MCF 10A (cell line): ENCODE data around the gene NR0B2. TPM values are rescaled to one million over a fixed set of nuclear protein-coding genes. Genes with fewer than 3 reads are reported as not detected.
"Not testable (repeated sequence)": the region's sequence is repeated elsewhere in the genome, so short reads cannot be mapped to it uniquely, and the experiment has no call there.

ENCODE experiments used
- BruUV-seq: library from RNA; stranded (reverse); fragments of 400-500 nt; replicated peaks from 2 replicates; lab custom pipeline; 2021; lab: Mats Ljungman, UMichigan
- CTCF ChIA-PET: fragments of 300-600 bp; sonication (Branson Sonifier 250); formaldehyde crosslinking; extraction: SDS; loops from one replicate; lab custom pipeline; 2021; ENCODE audit warnings: antibody characterized with exemption, inconsistent platforms; lab: Yijun Ruan, JAX
- POLR2A ChIA-PET: fragments of 300-600, 350-650 bp; sonication (Branson Sonifier 250); formaldehyde crosslinking; extraction: SDS; loops from one replicate; lab custom pipeline; 2020; ENCODE audit warnings: antibody characterized with exemption, inconsistent platforms; lab: Yijun Ruan, JAX
- DNase-seq: peaks from one replicate; pipeline ENCODE4 v3.0.0-alpha.2; 2018; ENCODE audit not compliant: unreplicated experiment
- H3K27ac Mint-ChIP-seq: one replicate; pipeline ENCODE4 v1.8.0; 2022; ENCODE audit warnings: mild to moderate bottlenecking, low read depth, mixed read lengths; ENCODE audit not compliant: unreplicated experiment
- H3K27me3 Mint-ChIP-seq: one replicate; pipeline ENCODE4 v1.8.0; 2022; ENCODE audit warnings: mixed read lengths; ENCODE audit not compliant: insufficient read depth, unreplicated experiment
- H3K36me3 Mint-ChIP-seq: one replicate; pipeline ENCODE4 v1.8.0; 2022; ENCODE audit warnings: mild to moderate bottlenecking, moderate library complexity, mixed read lengths; ENCODE audit not compliant: insufficient read depth, unreplicated experiment
- H3K4me1 Mint-ChIP-seq: one replicate; pipeline ENCODE4 v1.8.0; 2022; ENCODE audit warnings: mixed read lengths; ENCODE audit not compliant: insufficient read depth, unreplicated experiment
- H3K4me3 Mint-ChIP-seq: one replicate; pipeline ENCODE4 v1.8.0; 2022; ENCODE audit warnings: mild to moderate bottlenecking, moderate library complexity, mixed read lengths; ENCODE audit not compliant: unreplicated experiment
- H3K9me3 Mint-ChIP-seq: one replicate; pipeline ENCODE4 v1.8.0; 2022; ENCODE audit warnings: mixed read lengths; ENCODE audit not compliant: unreplicated experiment
- intact Hi-C: fragments of 100-400 bp; cut with micrococcal nuclease; formaldehyde crosslinking; loops from 2 replicates; pipeline ENCODE4 v1.14.1; 2022
- total RNA-seq: library from RNA; stranded (reverse); gene quantifications from 2 replicates; pipeline ENCODE4 v1.2.3, GENCODE V29; 2022
- TF ChIP-seq, protein P1 (sequence below): fragments of 200-600 bp; IDR thresholded peaks from one replicate; pipeline ENCODE4 v1.8.0; 2022; ENCODE audit warnings: antibody characterized with exemption, mild to moderate bottlenecking; ENCODE audit not compliant: unreplicated experiment

NR0B2 gene
- total RNA-seq, 1 experiment from 2014 or later: not detected

- H3K36me3 Mint-ChIP-seq: peaks cover 73% of the 10 kb centered on the region
- H3K27ac Mint-ChIP-seq: peak overlapping the region; percentile 54
- ChIA-PET POLR2A (interaction anchor here (0.7 to 1.6 kb wide), 4 partner anchors 10 to 770 kb away, joined by 3 to 7 read pairs (median 4); partner anchors contain the start of gene KDF1), CTCF (interaction anchor here (0.5 kb wide), 1 partner anchor 29 kb away, joined by 4 read pairs; no protein-coding TSS in a partner anchor)
- TF ChIP-seq, protein P1, sequence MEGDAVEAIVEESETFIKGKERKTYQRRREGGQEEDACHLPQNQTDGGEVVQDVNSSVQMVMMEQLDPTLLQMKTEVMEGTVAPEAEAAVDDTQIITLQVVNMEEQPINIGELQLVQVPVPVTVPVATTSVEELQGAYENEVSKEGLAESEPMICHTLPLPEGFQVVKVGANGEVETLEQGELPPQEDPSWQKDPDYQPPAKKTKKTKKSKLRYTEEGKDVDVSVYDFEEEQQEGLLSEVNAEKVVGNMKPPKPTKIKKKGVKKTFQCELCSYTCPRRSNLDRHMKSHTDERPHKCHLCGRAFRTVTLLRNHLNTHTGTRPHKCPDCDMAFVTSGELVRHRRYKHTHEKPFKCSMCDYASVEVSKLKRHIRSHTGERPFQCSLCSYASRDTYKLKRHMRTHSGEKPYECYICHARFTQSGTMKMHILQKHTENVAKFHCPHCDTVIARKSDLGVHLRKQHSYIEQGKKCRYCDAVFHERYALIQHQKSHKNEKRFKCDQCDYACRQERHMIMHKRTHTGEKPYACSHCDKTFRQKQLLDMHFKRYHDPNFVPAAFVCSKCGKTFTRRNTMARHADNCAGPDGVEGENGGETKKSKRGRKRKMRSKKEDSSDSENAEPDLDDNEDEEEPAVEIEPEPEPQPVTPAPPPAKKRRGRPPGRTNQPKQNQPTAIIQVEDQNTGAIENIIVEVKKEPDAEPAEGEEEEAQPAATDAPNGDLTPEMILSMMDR: no peak
- H3K27me3 Mint-ChIP-seq: no peaks in the 10 kb centered on the region
- peaks cover 5% of the 10 kb centered on the region for H3K4me1 Mint-ChIP-seq
- intact Hi-C loops: no loop called here
- no peaks in the 10 kb centered on the region for H3K9me3 Mint-ChIP-seq
- H3K4me3 Mint-ChIP-seq: no peak overlapping the region
- BruUV-seq: no TSS peak
- DNase-seq: peak; percentile 30
Measured at GRCh38 chr1:26949926-26950319, 36.1 kb upstream of the NR0B2 start.

DNA sequence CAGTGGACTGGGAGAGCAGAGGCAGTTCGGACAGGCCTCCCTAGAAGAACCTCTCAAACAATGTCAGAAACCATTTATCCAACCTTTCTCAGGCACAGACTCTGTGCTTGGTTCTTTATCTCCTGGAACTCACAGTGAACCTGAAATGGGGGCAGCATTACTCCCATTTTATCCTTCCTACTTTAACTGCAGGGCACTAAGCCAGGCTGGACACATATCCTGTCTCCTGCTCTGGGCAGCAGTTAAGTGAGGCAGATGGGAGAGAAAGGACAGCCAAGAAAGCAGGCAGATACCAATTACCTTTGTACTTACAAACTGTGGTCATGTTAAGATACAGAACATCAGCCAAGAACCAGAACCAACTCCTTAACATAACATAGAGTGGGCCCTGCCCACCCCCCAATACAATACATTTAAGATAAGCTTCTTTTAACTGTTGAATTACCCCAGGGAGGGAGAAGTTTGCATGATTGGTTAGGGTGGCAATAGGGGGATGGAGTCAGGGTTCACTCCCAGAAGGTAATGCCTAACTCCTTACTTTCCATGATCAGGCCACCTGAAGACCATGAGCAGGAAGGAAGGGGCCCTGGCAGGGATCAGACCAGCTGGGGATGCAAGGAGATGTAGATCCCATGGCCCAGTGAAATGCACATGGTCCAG lies 35.6 kb upstream of the NR0B2 start:
- no peaks in the 10 kb centered on the region for H3K27me3 Mint-ChIP-seq
- DNase-seq: no peak
- CTCF ChIA-PET: interaction anchor here (0.5 kb wide), 1 partner anchor 29 kb away, joined by 4 read pairs; no protein-coding TSS in a partner anchor
- H3K27ac Mint-ChIP-seq: peak overlapping the region; percentile 54
- no peaks in the 10 kb centered on the region for H3K9me3 Mint-ChIP-seq
- H3K36me3 Mint-ChIP-seq: peaks cover 79% of the 10 kb centered on the region
- H3K4me1 Mint-ChIP-seq: peaks cover 5% of the 10 kb centered on the region
- no peak overlapping the region for H3K4me3 Mint-ChIP-seq
- POLR2A ChIA-PET: interaction anchor here (0.7 to 1.6 kb wide), 5 partner anchors 10 to 784 kb away, joined by 3 to 7 read pairs (median 3); partner anchors contain the start of gene KDF1
- TF ChIP-seq, protein P1: no peak
- BruUV-seq: no TSS peak
- intact Hi-C loops: no loop called here

DNA sequence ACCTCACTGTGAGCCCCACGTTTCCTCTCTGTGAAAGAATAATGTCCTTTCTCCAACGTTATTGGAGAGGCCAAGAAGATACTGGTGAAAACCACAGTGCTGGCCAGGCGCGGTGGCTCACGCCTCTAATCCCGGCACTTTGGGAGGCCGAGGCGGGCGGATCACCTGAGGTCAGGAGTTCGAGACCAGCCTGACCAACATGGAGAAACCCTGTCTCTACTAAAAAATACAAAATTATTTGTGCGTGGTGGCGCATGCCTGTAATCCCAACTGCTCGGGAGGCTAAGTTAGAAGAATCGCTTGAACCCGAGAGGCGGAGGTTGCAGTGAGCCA lies 34.9 kb upstream of the NR0B2 start:
- DNase-seq, H3K9me3 Mint-ChIP-seq, H3K4me3 Mint-ChIP-seq, CTCF ChIA-PET, H3K27me3 Mint-ChIP-seq, H3K4me1 Mint-ChIP-seq, BruUV-seq, H3K27ac Mint-ChIP-seq, intact Hi-C loops: not testable (repeated sequence)
- H3K36me3 Mint-ChIP-seq: peaks cover 79% of the 10 kb centered on the region
- POLR2A ChIA-PET: interaction anchor here (0.8 to 1.9 kb wide), 3 partner anchors 12 to 27 kb away, joined by 3 to 18 read pairs (median 4); partner anchors contain the start of genes KDF1 and NUDC

GRCh38 chr1:26946270-26946669 lies 32.5 kb upstream of the NR0B2 start:
- Mint-ChIP-seq H3K27me3 (no peaks in the 10 kb centered on the region), H3K4me1 (peaks cover 5% of the 10 kb centered on the region), H3K9me3 (no peaks in the 10 kb centered on the region), H3K4me3 (no peak overlapping the region), H3K27ac (no peak overlapping the region), H3K36me3 (peaks cover 84% of the 10 kb centered on the region)
- no TSS peak for BruUV-seq
- ChIA-PET CTCF (no interaction called here), POLR2A (interaction anchor here (0.5 to 2.7 kb wide), 2 partner anchors 47 to 246 kb away, joined by 3 to 8 read pairs; no protein-coding TSS in a partner anchor)
- intact Hi-C loops: no loop called here
- no peak for DNase-seq
- TF ChIP-seq, protein P1: no peak
